Mononuclear cell (primary cell): Measurements from ENCODE around the gene ANKRD61. TPM values are rescaled to one million over a fixed set of nuclear protein-coding genes. Genes with fewer than 3 reads are reported as not detected.
A peak's percentile ranks its signal among the peaks of the same experiment; 100 is the strongest.
"Not testable (repeated sequence)": the region's sequence is repeated elsewhere in the genome, so short reads cannot be mapped to it uniquely, and the experiment has no call there.

ENCODE experiments used
- H3K27me3 ChIP-seq: 2 replicates; pipeline ENCODE4 v1.6.0; 2011; ENCODE audit warnings: low read length, control low read depth; ENCODE audit not compliant: insufficient read depth
- H3K4me1 ChIP-seq: 2 replicates; pipeline ENCODE4 v1.5.1; 2011; ENCODE audit warnings: mild to moderate bottlenecking, low read length, control low read depth; ENCODE audit not compliant: insufficient read depth
- H3K4me3 ChIP-seq: 2 replicates; pipeline ENCODE4 v1.5.1; 2011; ENCODE audit warnings: mild to moderate bottlenecking, low read length, moderate library complexity
- H3K9me3 ChIP-seq: 2 replicates; pipeline ENCODE4 v1.5.1; 2011; ENCODE audit warnings: low read depth, mild to moderate bottlenecking, control low read depth, low read length
- total RNA-seq: library from RNA; depleted of rRNA; stranded (reverse); fragments of >200 nt; gene quantifications from one replicate; pipeline ENCODE4 v1.2.3, GENCODE V29; 2012

ANKRD61 gene
- total RNA-seq, 1 donor: not detected

- Histone ChIP-seq H3K4me1 (peaks cover 32% of the 10 kb centered on the region), H3K9me3 (no peaks in the 10 kb centered on the region), H3K27me3 (no peaks in the 10 kb centered on the region), H3K4me3 (no peak overlapping the region)
Observed at GRCh38 chr7:6023974-6024435, 7.2 kb upstream of the ANKRD61 start.

GRCh38 chr7:6026011-6026819 lies 5.0 kb upstream of the ANKRD61 start:
- no peaks in the 10 kb centered on the region for H3K27me3 ChIP-seq
- H3K9me3 ChIP-seq: no peaks in the 10 kb centered on the region
- H3K4me1 ChIP-seq: peaks cover 33% of the 10 kb centered on the region
- H3K4me3 ChIP-seq: peak overlapping the region; percentile 41

GRCh38 chr7:6026820-6027311 lies 4.3 kb upstream of the ANKRD61 start:
- Histone ChIP-seq H3K4me3 (peak overlapping the region; percentile 41), H3K27me3 (no peaks in the 10 kb centered on the region), H3K9me3 (no peaks in the 10 kb centered on the region), H3K4me1 (peaks cover 36% of the 10 kb centered on the region)

- Histone ChIP-seq H3K4me3 (no peak overlapping the region), H3K4me1 (peaks cover 39% of the 10 kb centered on the region), H3K9me3 (no peaks in the 10 kb centered on the region), H3K27me3 (no peaks in the 10 kb centered on the region)
Observed at GRCh38 chr7:6027806-6028365, 3.3 kb upstream of the ANKRD61 start.

GRCh38 chr7:6028563-6028962 lies 2.6 kb upstream of the ANKRD61 start:
- Histone ChIP-seq H3K9me3 (no peaks in the 10 kb centered on the region), H3K27me3 (no peaks in the 10 kb centered on the region), H3K4me1 (peaks cover 39% of the 10 kb centered on the region), H3K4me3 (no peak overlapping the region)

GRCh38 chr7:6031567-6031966 lies 391 bp downstream of the ANKRD61 start:
- Histone ChIP-seq H3K4me1 (peaks cover 21% of the 10 kb centered on the region), H3K4me3 (no peak overlapping the region), H3K9me3 (no peaks in the 10 kb centered on the region), H3K27me3 (no peaks in the 10 kb centered on the region)

GRCh38 chr7:6032167-6032566 lies 991 bp downstream of the ANKRD61 start:
- Histone ChIP-seq H3K27me3 (no peaks in the 10 kb centered on the region), H3K4me3 (no peak overlapping the region), H3K4me1 (peaks cover 15% of the 10 kb centered on the region), H3K9me3 (no peaks in the 10 kb centered on the region)

GRCh38 chr7:6032641-6033040 lies 1.5 kb downstream of the ANKRD61 start:
- Histone ChIP-seq H3K4me1 (peaks cover 10% of the 10 kb centered on the region), H3K9me3 (no peaks in the 10 kb centered on the region), H3K4me3 (no peak overlapping the region), H3K27me3 (no peaks in the 10 kb centered on the region)

GRCh38 chr7:6035165-6035564 lies 4.0 kb downstream of the ANKRD61 start:
- no peak overlapping the region for H3K4me3 ChIP-seq
- no peaks in the 10 kb centered on the region for H3K27me3 ChIP-seq
- H3K4me1 ChIP-seq: peaks cover 7% of the 10 kb centered on the region
- no peaks in the 10 kb centered on the region for H3K9me3 ChIP-seq

- no peaks in the 10 kb centered on the region for H3K9me3 ChIP-seq
- H3K27me3 ChIP-seq: no peaks in the 10 kb centered on the region
- H3K4me1 ChIP-seq: peaks cover 7% of the 10 kb centered on the region
- no peak overlapping the region for H3K4me3 ChIP-seq
Observed at GRCh38 chr7:6035686-6036085, 4.5 kb downstream of the ANKRD61 start.

GRCh38 chr7:6049780-6050179 lies 18.6 kb downstream of the ANKRD61 start:
- Histone ChIP-seq H3K9me3 (no peaks in the 10 kb centered on the region), H3K27me3 (no peaks in the 10 kb centered on the region), H3K4me3 (no peak overlapping the region), H3K4me1 (no peaks in the 10 kb centered on the region)

- H3K9me3 ChIP-seq, H3K4me1 ChIP-seq, H3K4me3 ChIP-seq, H3K27me3 ChIP-seq: not testable (repeated sequence)
Observed at GRCh38 chr7:6051185-6051584, 20.0 kb downstream of the ANKRD61 start.

GRCh38 chr7:6056616-6057015 lies 25.4 kb downstream of the ANKRD61 start:
- no peaks in the 10 kb centered on the region for H3K27me3 ChIP-seq
- H3K4me3 ChIP-seq: no peak overlapping the region
- peaks cover 24% of the 10 kb centered on the region for H3K4me1 ChIP-seq
- H3K9me3 ChIP-seq: no peaks in the 10 kb centered on the region

GRCh38 chr7:6057316-6058129 lies 26.3 kb downstream of the ANKRD61 start:
- no peak overlapping the region for H3K4me3 ChIP-seq

GRCh38 chr7:6059941-6060340 lies 28.8 kb downstream of the ANKRD61 start:
- H3K27me3 ChIP-seq, H3K9me3 ChIP-seq, H3K4me3 ChIP-seq: not testable (repeated sequence)
- H3K4me1 ChIP-seq: peaks cover 24% of the 10 kb centered on the region

More at GRCh38 chr7:6057316-6058129, 26.3 kb downstream of the ANKRD61 start:
- peaks cover 24% of the 10 kb centered on the region for H3K4me1 ChIP-seq
- no peaks in the 10 kb centered on the region for H3K27me3 ChIP-seq
- H3K9me3 ChIP-seq: no peaks in the 10 kb centered on the region
